ENCODE results near the gene COL6A2. TPM values are rescaled to one million over a fixed set of nuclear protein-coding genes. Genes with fewer than 3 reads are reported as not detected.

COL6A2 gene
- total RNA-seq (2021): 124 and 129 TPM in 2 replicates
- long read RNA-seq, partial matches to known transcripts: 26 of 36 reads
- long read RNA-seq, other reads (novel, unspliced or antisense): 9 of 36 reads

- H2BK20ac ChIP-seq (ENCODE audit: low read depth, low read length, poor library complexity, severe bottlenecking): no peak within 1 kb of the TSS
- Mint-ChIP-seq H3K9me3 (peaks cover 19 to 34% of the 10 kb centered on the region in 2 experiments), H3K4me1 (peaks cover 6 to 9% of the 10 kb centered on the region in 2 experiments), H3K36me3 (ENCODE audit: insufficient read depth in 1 of 3, low read depth in 3 of 3) (peaks cover 19 to 28% (median 26%) of the 10 kb centered on the region in 3 experiments), H3K27ac (no peak within 1 kb of the TSS; a peak in 1 of 7 replicates), H3K4me3 (peak within 1 kb of the TSS; percentile 69 to 83), H3K27me3 (ENCODE audit: low read depth) (peaks cover 23% of the 10 kb centered on the region)
- H3K4ac ChIP-seq (ENCODE audit: low read depth, low read length): no peak within 1 kb of the TSS
- H2BK15ac ChIP-seq (ENCODE audit: low read depth, low read length): no peak within 1 kb of the TSS
- no peak within 1 kb of the TSS for H2BK5ac ChIP-seq (ENCODE audit: insufficient read length, low read length)
- peaks cover 5% of the 10 kb centered on the region; the same call in 1 of the 2 replicates for H3K27me3 ChIP-seq (ENCODE audit: insufficient read depth, low read length)
- no peak within 1 kb of the TSS for H2BK120ac ChIP-seq (ENCODE audit: low read depth, low read length, poor library complexity, severe bottlenecking)
- peak within 1 kb of the TSS; percentile 49 for H4K5ac ChIP-seq (ENCODE audit: insufficient read length, low read depth, low read length)
- no peak within 1 kb of the TSS for H2BK12ac ChIP-seq (ENCODE audit: insufficient read length, low read depth, low read length)
- no peak within 1 kb of the TSS for H3K18ac ChIP-seq (ENCODE audit: insufficient read length, low read depth, low read length)
- TF ChIP-seq CTCF (conservative IDR thresholded peaks at IDR 0.05): peak; percentile 47; the same call in 2 of the 3 replicates
- no CpG with 5 or more reads among the region's 83 CpGs for WGBS (ENCODE audit: extremely low coverage, insufficient read length, low lambda C conversion rate)
- no peak within 1 kb of the TSS for H3K23ac ChIP-seq (ENCODE audit: insufficient read length, low read depth, low read length)
- H4K8ac ChIP-seq (replicated peaks; ENCODE audit: insufficient read length, low read depth, low read length): no peak within 1 kb of the TSS
- no peak within 1 kb of the TSS for H4K91ac ChIP-seq (ENCODE audit: insufficient read length, low read depth, low read length)
- peaks cover 8% of the 10 kb centered on the region for H3K23me2 ChIP-seq (ENCODE audit: insufficient read length, low read depth, low read length, poor library complexity, severe bottlenecking)
- peaks cover 11% of the 10 kb centered on the region for H3K9me3 ChIP-seq (ENCODE audit: control insufficient read depth, low read depth, low read length)
- no peaks in the 10 kb centered on the region for H3K79me1 ChIP-seq (ENCODE audit: insufficient read depth, low read depth, low read length, poor library complexity, severe bottlenecking)
- no peak within 1 kb of the TSS for H3K56ac ChIP-seq (ENCODE audit: insufficient read length, low read depth, low read length)
- H2AK5ac ChIP-seq (ENCODE audit: insufficient read length, low read length): no peak within 1 kb of the TSS
- no peaks in the 10 kb centered on the region; the same call in 1 of the 2 replicates for H3K79me2 ChIP-seq (ENCODE audit: insufficient read depth, low read length)
- no peak within 1 kb of the TSS for H3K27ac ChIP-seq (ENCODE audit: insufficient read length, low read depth, low read length)
- no peak within 1 kb of the TSS for H2AFZ ChIP-seq (ENCODE audit: low read length)
- H3K9ac ChIP-seq (ENCODE audit: extremely low read depth, insufficient read length, low read length): no peak within 1 kb of the TSS
- no peak within 1 kb of the TSS for H3T11ph ChIP-seq (ENCODE audit: low read length)
- H3K4me1 ChIP-seq (ENCODE audit: insufficient read depth, low read length): no peaks in the 10 kb centered on the region; the same call in 1 of the 2 replicates
- peak; percentile 78 for DNase-seq
- H3K4me2 ChIP-seq (ENCODE audit: insufficient read depth, insufficient read length, low read length): peak within 1 kb of the TSS; percentile 45
- H3K14ac ChIP-seq (ENCODE audit: insufficient read depth, low read length): no peak within 1 kb of the TSS
- no peaks in the 10 kb centered on the region for H4K20me1 ChIP-seq (ENCODE audit: control insufficient read depth, insufficient read depth, insufficient read length)
Observed at GRCh38 chr21:46097336-46098293, at the start of gene COL6A2. TSS of gene COL6A2 (plus strand) at chr21:46098112.

Data from H9 (cell line).